ENCODE measurements around the gene ZNF732.

- TF ChIP-seq, protein P1, sequence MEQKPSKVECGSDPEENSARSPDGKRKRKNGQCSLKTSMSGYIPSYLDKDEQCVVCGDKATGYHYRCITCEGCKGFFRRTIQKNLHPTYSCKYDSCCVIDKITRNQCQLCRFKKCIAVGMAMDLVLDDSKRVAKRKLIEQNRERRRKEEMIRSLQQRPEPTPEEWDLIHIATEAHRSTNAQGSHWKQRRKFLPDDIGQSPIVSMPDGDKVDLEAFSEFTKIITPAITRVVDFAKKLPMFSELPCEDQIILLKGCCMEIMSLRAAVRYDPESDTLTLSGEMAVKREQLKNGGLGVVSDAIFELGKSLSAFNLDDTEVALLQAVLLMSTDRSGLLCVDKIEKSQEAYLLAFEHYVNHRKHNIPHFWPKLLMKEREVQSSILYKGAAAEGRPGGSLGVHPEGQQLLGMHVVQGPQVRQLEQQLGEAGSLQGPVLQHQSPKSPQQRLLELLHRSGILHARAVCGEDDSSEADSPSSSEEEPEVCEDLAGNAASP (IDR thresholded peaks at IDR 0.05), result no peak
- TF ChIP-seq SMC3 (conservative IDR thresholded peaks at IDR 0.05; ENCODE audit: insufficient read depth, low read depth, low read length) (no peak), BRCA1 (IDR thresholded peaks at IDR 0.05) (no peak), BRCA1 (CRISPR knock-in tag; IDR thresholded peaks at IDR 0.05) (no peak), CBX3 (IDR thresholded peaks at IDR 0.05; ENCODE audit: borderline replicate concordance in 1 of 2, low read length in 2 of 2) (no peak), EP300 (IDR thresholded peaks at IDR 0.05; ENCODE audit: low read length) (no peak), ZNF263 (CRISPR knock-in tag; IDR thresholded peaks at IDR 0.05; ENCODE audit: borderline replicate concordance) (no peak), CTCF (IDR thresholded peaks at IDR 0.05 in 2 of 3, conservative IDR thresholded peaks at IDR 0.05 in 1 of 3; ENCODE audit: insufficient read depth in 2 of 3, low read depth in 1 of 3, low read length in 3 of 3) (no peak), POLR2A (conservative IDR thresholded peaks at IDR 0.05) (no peak), HDAC6 (IDR thresholded peaks at IDR 0.05; ENCODE audit: low read depth, low read length) (no peak), SIN3A (IDR thresholded peaks at IDR 0.05; ENCODE audit: borderline replicate concordance in 2 of 2, control insufficient read depth in 1 of 2, low read depth in 2 of 2, low read length in 2 of 2) (no peak), TARDBP (IDR thresholded peaks at IDR 0.05) (no peak)
- TF ChIP-seq, protein P2, sequence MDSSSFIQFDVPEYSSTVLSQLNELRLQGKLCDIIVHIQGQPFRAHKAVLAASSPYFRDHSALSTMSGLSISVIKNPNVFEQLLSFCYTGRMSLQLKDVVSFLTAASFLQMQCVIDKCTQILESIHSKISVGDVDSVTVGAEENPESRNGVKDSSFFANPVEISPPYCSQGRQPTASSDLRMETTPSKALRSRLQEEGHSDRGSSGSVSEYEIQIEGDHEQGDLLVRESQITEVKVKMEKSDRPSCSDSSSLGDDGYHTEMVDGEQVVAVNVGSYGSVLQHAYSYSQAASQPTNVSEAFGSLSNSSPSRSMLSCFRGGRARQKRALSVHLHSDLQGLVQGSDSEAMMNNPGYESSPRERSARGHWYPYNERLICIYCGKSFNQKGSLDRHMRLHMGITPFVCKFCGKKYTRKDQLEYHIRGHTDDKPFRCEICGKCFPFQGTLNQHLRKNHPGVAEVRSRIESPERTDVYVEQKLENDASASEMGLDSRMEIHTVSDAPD (CRISPR knock-in tag; IDR thresholded peaks at IDR 0.05), result no peak
Observed at GRCh38 chr4:336099-336892, 31.0 kb upstream of the ZNF732 start.

All from K562 (cell line).